Raji (cell line): Measurements from ENCODE around the gene GSAP.

Experiments used
- POLR2A ChIP-seq: IDR thresholded peaks from 2 replicates; pipeline ENCODE4 v1.6.1; 2011; ENCODE audit warnings: low read depth, low read length, control low read depth; ENCODE audit not compliant: insufficient read depth

GSAP gene

GRCh38 chr7:77306231-77307067 is 109.7 kb downstream of the GSAP start:
- no peak for TF ChIP-seq POLR2A

- no peak for TF ChIP-seq POLR2A
These were observed 120.6 kb downstream of the GSAP start for GRCh38 chr7:77295549-77295948.

GRCh38 chr7:77293046-77293445 is 123.1 kb downstream of the GSAP start:
- no peak for TF ChIP-seq POLR2A

- no peak for TF ChIP-seq POLR2A
These were observed 125.7 kb downstream of the GSAP start for GRCh38 chr7:77290425-77290824.

DNA sequence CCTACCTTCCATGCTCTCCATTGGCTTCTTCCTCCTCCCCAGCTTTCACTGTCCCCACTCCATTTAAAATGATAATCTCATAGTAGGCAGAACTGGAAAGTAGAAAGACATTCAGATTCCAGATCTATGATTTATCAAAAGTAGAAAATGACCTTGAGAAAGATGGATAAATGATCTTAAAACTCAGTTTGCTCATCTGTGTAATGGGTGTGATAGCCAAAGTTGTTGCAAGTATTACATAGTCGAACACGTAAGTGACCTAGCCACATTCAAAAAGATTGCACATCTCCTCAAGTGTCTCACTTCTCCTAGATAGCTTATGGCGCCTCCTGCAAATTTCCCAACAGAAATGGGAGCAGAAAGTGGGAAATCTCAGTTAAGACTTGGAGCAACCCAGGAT is 126.8 kb downstream of the GSAP start:
- TF ChIP-seq POLR2A, result no peak

GRCh38 chr7:77288676-77289320 is 127.4 kb downstream of the GSAP start:
- no peak for TF ChIP-seq POLR2A

DNA sequence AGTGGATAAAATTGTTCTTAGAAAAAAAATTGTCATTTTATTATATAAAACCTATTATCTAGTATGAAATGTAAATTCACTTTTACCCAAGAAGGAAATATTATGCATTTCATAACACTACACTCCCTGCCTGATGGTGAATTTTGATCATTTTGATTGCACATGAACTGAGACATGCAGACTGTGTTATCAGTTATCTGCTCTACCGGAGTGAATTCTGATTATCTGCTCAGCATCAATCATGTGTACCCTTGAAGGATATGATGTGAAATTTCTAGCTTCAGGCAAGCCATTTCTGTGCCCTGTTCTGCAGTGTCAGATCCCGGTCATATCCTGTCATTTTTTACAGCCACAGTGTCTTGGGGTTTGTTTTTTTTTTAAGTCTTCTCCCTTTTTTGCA is 131.5 kb downstream of the GSAP start:
- no peak for TF ChIP-seq POLR2A

DNA sequence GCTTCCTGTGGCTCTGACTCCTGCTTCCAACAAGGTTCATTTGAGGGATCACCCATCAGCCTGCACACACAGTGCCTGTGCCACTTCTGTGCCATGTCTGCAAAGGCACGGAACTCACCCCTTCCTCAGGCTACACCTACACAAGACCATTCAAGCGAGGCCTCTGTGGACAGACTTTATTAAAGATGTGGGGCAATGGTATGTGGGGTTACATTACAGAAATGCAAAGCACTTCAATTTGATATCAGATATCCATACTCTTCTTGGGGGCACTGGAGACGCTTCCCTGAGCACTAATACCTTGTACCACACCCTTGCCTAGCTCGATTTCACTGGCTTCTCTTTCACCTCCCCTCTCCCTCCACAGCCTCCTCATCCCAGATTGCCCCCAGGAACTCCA is 132.1 kb downstream of the GSAP start:
- no peak for TF ChIP-seq POLR2A

- no peak for TF ChIP-seq POLR2A
These were observed 133.3 kb downstream of the GSAP start for GRCh38 chr7:77282897-77283296.

GRCh38 chr7:77281780-77282478 is 134.2 kb downstream of the GSAP start:
- TF ChIP-seq POLR2A, result no peak

- TF ChIP-seq POLR2A, result no peak
These were observed 140.0 kb downstream of the GSAP start for GRCh38 chr7:77276120-77276519.

- TF ChIP-seq POLR2A, result no peak
These were observed 144.4 kb downstream of the GSAP start for GRCh38 chr7:77271766-77272165.

GRCh38 chr7:77270094-77270480 is 146.1 kb downstream of the GSAP start:
- TF ChIP-seq POLR2A, result no peak

DNA sequence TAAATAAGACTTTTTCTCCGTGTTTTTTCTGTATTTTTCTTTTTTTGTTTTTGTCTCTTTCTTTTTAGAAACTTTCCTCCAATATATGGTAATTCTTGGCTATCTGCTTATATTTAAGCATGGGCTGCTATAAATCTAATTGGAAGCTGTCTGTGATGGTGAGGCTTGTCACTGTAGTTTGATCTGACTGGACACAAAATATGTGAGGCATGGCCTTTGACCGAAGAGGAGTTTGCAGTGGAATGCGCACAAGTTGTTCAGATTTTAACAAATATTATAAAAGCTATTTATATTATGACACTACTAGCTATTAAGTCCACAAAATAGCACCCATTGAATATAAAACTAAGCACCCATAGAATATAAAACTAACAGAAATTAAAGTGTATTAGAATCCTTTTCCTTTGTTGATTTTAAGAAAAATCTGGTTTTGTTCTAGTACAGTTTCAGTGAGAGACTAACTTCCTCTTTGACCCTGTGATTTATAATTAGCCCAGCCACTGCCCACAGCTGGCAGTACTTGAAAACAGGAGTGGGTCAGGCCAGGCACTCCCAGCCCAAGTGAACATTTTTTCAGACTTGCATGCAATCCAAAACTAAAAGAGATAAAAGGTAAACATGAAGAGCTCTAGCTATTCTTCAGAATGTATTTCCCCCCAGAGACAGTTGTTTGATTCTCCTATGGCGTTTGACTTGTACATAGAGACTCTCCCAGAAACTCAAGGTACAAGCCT is 146.6 kb downstream of the GSAP start:
- no peak for TF ChIP-seq POLR2A

- TF ChIP-seq POLR2A, result no peak
These were observed 149.8 kb downstream of the GSAP start for GRCh38 chr7:77266291-77266794.
